ENCODE data around the gene MGAT4A. TPM values are rescaled to one million over a fixed set of nuclear protein-coding genes. Genes with fewer than 3 reads are reported as not detected.

MGAT4A gene
- total and polyA plus RNA-seq, 2 of the 13 experiments (the other 11 are each of a cell fraction or from before 2014, with no cell fraction given), result 47.2 to 90.9 TPM

DNA sequence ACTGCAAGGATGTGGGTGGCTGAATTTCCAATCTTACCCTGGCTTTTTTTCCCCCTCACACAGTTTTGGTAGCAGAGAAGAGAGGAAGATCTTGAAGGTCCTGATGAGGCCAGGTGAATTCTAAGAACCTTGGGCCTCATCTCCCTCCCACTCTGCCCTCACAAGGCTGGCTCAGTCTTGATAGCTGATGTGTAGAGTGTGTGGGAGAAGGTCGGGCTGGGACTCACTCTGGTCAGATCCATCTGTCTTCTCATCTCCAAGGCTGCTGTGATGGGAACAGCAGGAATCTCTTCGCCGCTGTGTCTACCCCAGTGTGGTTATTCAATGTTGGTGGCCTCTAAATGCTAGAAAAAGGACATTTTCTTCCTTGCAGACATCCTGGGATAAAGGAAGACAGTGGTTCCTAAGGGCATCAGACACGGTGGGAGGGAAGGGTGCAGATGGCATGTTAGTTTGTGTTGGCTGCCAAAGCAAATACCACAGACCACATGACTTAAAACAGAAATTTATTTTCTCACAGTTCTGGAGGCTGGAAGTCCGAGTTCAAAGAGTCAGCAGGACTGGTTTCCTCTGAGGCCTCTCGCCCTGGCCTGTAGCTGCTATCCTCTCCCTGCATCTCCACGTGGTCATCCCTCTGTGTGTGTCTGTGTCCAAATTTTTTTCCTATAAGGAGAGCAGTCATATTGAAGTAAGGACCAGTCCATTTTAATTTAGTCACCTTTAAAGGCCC is 37.6 kb upstream of the MGAT4A start (continued):
- TF ChIP-seq ZNF431 (CRISPR knock-in tag; IDR thresholded peaks at IDR 0.05; ENCODE audit: borderline replicate concordance, low read depth) (no peak), GPN1 (CRISPR knock-in tag; IDR thresholded peaks at IDR 0.05; ENCODE audit: borderline replicate concordance) (no peak), PHF8 (CRISPR knock-in tag; IDR thresholded peaks at IDR 0.05) (no peak), SMAD1 (CRISPR knock-in tag; IDR thresholded peaks at IDR 0.05; ENCODE audit: borderline replicate concordance, low read depth) (no peak; the same call in 1 of the 2 replicates), ZNF225 (CRISPR knock-in tag; IDR thresholded peaks at IDR 0.05) (no peak), ZFX (CRISPR knock-in tag; IDR thresholded peaks at IDR 0.05; ENCODE audit: low read depth) (peak; percentile 57), TRIM24 (CRISPR knock-in tag; IDR thresholded peaks at IDR 0.05) (no peak), ZNF550 (CRISPR knock-in tag; IDR thresholded peaks at IDR 0.05; ENCODE audit: borderline replicate concordance) (no peak), PCBP2 (optimal IDR thresholded peaks at IDR 0.05; ENCODE audit: low read depth, low read length, poor library complexity, severe bottlenecking) (no peak), MBNL3 (CRISPR knock-in tag; conservative IDR thresholded peaks at IDR 0.05) (no peak), JUN (CRISPR knock-in tag; IDR thresholded peaks at IDR 0.05) (no peak), ZFP36L2 (CRISPR knock-in tag; IDR thresholded peaks at IDR 0.05) (no peak), ZNF331 (CRISPR knock-in tag; IDR thresholded peaks at IDR 0.05) (0 out of 2 replicates have a peak, but pooled peaks have one; percentile 12), BHLHE40 (IDR thresholded peaks at IDR 0.05; ENCODE audit: low read length) (no peak), ZNF501 (CRISPR knock-in tag; IDR thresholded peaks at IDR 0.05) (no peak), SMC3 (IDR thresholded peaks at IDR 0.05; ENCODE audit: low read length) (no peak), TAF1 (CRISPR knock-in tag; IDR thresholded peaks at IDR 0.05) (no peak; the same call in 1 of the 2 replicates), ZBTB38 (CRISPR knock-in tag; IDR thresholded peaks at IDR 0.05) (no peak), ZNF839 (CRISPR knock-in tag; IDR thresholded peaks at IDR 0.05; ENCODE audit: borderline replicate concordance) (no peak)
- TF ChIP-seq, protein P1, sequence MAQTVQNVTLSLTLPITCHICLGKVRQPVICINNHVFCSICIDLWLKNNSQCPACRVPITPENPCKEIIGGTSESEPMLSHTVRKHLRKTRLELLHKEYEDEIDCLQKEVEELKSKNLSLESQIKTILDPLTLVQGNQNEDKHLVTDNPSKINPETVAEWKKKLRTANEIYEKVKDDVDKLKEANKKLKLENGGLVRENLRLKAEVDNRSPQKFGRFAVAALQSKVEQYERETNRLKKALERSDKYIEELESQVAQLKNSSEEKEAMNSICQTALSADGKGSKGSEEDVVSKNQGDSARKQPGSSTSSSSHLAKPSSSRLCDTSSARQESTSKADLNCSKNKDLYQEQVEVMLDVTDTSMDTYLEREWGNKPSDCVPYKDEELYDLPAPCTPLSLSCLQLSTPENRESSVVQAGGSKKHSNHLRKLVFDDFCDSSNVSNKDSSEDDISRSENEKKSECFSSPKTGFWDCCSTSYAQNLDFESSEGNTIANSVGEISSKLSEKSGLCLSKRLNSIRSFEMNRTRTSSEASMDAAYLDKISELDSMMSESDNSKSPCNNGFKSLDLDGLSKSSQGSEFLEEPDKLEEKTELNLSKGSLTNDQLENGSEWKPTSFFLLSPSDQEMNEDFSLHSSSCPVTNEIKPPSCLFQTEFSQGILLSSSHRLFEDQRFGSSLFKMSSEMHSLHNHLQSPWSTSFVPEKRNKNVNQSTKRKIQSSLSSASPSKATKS (CRISPR knock-in tag; IDR thresholded peaks at IDR 0.05), result no peak
- TF ChIP-seq, protein P2, sequence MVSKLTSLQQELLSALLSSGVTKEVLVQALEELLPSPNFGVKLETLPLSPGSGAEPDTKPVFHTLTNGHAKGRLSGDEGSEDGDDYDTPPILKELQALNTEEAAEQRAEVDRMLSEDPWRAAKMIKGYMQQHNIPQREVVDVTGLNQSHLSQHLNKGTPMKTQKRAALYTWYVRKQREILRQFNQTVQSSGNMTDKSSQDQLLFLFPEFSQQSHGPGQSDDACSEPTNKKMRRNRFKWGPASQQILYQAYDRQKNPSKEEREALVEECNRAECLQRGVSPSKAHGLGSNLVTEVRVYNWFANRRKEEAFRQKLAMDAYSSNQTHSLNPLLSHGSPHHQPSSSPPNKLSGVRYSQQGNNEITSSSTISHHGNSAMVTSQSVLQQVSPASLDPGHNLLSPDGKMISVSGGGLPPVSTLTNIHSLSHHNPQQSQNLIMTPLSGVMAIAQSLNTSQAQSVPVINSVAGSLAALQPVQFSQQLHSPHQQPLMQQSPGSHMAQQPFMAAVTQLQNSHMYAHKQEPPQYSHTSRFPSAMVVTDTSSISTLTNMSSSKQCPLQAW (CRISPR knock-in tag; IDR thresholded peaks at IDR 0.05), result 0 out of 2 replicates have a peak, but pooled peaks have one; percentile 13
- TF ChIP-seq, protein P3, sequence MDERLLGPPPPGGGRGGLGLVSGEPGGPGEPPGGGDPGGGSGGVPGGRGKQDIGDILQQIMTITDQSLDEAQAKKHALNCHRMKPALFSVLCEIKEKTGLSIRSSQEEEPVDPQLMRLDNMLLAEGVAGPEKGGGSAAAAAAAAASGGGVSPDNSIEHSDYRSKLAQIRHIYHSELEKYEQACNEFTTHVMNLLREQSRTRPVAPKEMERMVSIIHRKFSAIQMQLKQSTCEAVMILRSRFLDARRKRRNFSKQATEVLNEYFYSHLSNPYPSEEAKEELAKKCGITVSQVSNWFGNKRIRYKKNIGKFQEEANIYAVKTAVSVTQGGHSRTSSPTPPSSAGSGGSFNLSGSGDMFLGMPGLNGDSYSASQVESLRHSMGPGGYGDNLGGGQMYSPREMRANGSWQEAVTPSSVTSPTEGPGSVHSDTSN (CRISPR knock-in tag; IDR thresholded peaks at IDR 0.05), result no peak
- TF ChIP-seq, protein P4, sequence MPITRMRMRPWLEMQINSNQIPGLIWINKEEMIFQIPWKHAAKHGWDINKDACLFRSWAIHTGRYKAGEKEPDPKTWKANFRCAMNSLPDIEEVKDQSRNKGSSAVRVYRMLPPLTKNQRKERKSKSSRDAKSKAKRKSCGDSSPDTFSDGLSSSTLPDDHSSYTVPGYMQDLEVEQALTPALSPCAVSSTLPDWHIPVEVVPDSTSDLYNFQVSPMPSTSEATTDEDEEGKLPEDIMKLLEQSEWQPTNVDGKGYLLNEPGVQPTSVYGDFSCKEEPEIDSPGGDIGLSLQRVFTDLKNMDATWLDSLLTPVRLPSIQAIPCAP (CRISPR knock-in tag; IDR thresholded peaks at IDR 0.05; ENCODE audit: low read depth), result no peak
